GM12801 (cell line): Measurements from ENCODE around the gene SHMT1.

ENCODE experiments used
- TF ChIP-seq, protein P1 (sequence below): IDR thresholded peaks from one replicate; pipeline ENCODE4 v1.5.1; 2011; ENCODE audit warnings: control low read depth; ENCODE audit not compliant: insufficient read length; ENCODE audit errors: extremely low read depth

SHMT1 gene

GRCh38 chr17:18378205-18378505 lies 14.8 kb upstream of the SHMT1 start:
- TF ChIP-seq, protein P1, sequence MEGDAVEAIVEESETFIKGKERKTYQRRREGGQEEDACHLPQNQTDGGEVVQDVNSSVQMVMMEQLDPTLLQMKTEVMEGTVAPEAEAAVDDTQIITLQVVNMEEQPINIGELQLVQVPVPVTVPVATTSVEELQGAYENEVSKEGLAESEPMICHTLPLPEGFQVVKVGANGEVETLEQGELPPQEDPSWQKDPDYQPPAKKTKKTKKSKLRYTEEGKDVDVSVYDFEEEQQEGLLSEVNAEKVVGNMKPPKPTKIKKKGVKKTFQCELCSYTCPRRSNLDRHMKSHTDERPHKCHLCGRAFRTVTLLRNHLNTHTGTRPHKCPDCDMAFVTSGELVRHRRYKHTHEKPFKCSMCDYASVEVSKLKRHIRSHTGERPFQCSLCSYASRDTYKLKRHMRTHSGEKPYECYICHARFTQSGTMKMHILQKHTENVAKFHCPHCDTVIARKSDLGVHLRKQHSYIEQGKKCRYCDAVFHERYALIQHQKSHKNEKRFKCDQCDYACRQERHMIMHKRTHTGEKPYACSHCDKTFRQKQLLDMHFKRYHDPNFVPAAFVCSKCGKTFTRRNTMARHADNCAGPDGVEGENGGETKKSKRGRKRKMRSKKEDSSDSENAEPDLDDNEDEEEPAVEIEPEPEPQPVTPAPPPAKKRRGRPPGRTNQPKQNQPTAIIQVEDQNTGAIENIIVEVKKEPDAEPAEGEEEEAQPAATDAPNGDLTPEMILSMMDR, result no peak

DNA sequence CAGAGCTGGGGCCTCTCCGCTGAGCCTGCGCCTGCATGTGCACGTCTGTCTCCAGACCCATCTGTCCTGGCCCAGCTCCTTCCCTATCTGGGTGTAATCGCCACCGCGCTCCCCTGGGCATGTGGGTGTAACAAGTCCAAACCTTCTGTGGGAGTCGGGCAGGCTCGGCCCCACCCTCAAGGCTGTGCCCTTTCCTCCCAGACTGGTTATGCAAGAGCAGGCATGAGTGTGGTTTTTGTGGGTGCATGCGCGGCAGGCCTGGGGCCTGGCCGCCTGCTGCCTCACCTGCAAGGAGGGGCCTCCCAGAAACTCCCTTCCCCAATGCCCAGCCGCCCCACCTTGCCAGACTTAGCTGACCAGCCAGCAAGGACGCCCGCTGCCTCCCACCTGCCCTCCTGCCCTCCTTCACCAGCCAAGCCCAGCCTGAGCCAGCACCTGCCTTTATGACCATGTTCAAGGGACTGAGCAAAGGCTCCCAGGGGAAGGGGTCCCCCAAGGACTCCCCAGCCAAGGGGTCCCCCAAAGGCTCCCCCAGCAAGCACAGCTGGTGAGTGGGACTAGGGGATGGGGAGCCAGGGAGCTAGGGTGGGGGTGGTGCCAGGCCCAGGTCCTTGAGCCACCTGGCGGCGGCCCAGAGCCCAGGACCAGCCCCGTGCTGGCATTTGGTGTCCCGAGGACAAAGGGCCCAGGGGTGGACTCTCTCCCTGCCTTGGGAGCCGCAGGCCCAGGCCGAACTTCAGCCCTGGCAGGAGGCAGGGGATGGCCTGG lies 14.3 kb upstream of the SHMT1 start, which contains the start of gene EVPLL:
EVPLL (plus strand) TSS at position 342 of the 768 bp plus-strand sequence. CDS start 3,160 bp downstream, outside the sequence.
- TF ChIP-seq, protein P1, result no peak

- TF ChIP-seq, protein P1, result no peak
Measured at GRCh38 chr17:18374216-18374615, 10.9 kb upstream of the SHMT1 start.

GRCh38 chr17:18371455-18371854 lies 8.1 kb upstream of the SHMT1 start:
- TF ChIP-seq, protein P1, result no peak

GRCh38 chr17:18370761-18371160 lies 7.4 kb upstream of the SHMT1 start:
- TF ChIP-seq, protein P1, result no peak

DNA sequence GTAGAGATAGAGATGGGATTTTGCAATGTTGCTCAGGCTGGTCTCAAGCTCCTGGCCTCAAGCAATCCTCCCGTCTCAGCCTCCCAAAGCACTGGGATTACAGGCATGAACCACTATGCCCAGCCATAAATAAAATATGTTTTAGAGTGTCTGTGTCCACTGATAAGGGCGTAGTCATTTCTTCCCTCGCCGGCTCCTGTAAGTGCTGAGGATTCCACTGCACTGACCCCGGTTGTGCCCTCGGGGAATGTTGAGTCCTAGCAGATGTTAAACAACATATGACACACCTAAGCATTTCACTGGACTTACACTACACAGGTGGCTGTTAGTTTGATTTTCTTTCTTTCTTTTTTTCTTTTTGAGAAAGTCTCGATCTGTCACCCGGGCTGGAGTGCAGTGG lies 5.6 kb upstream of the SHMT1 start:
- TF ChIP-seq, protein P1, result no peak

GRCh38 chr17:18364166-18364565 lies 816 bp upstream of the SHMT1 start:
- TF ChIP-seq, protein P1, result no peak

- TF ChIP-seq, protein P1, result no peak
Measured at GRCh38 chr17:18362698-18363100, 651 bp downstream of the SHMT1 start.
